HCT116 (cell line): Measurements from ENCODE around the gene VWF. TPM values are rescaled to one million over a fixed set of nuclear protein-coding genes. Genes with fewer than 3 reads are reported as not detected.

ENCODE experiments used
- ATAC-seq: fragments of 200-7000 bp; cut with Tn5 transposase; 2 replicates; pipeline ENCODE4 v1.9.1; 2020; ENCODE audit warnings: mild to moderate bottlenecking, moderate library complexity
- BruUV-seq: library from RNA; stranded (reverse); fragments of 400-500 nt; replicated peaks from 2 replicates; lab custom pipeline; 2021; lab: Mats Ljungman, UMichigan
- CTCF ChIA-PET: fragments of 300-600 bp; sonication (Branson Sonifier 250); formaldehyde crosslinking; loops from one replicate; lab custom pipeline; 2021; ENCODE audit warnings: antibody characterized with exemption; lab: Charles Lee
- POLR2A ChIA-PET: fragments of 300-600, 350-600 bp; sonication (Branson Sonifier 250); formaldehyde crosslinking; loops from one replicate; lab custom pipeline; 2021; ENCODE audit warnings: antibody characterized with exemption; lab: Charles Lee
- RAD21 ChIA-PET, 2 experiments: fragments of 300-600 bp; sonication (Branson Sonifier 250); formaldehyde crosslinking; loops; one replicate each; lab custom pipeline; 2023; ENCODE audit warnings: low total read pairs in 2 of 2; ENCODE audit not compliant: uncharacterized antibody in 2 of 2, unreplicated experiment in 2 of 2, low non-redundant PET in 1 of 2; lab: Charles Lee
- DNase-seq: peaks from one replicate; pipeline ENCODE4 v3.0.0-alpha.2; 2010; ENCODE audit warnings: low read depth, low spot score
- H2AFZ ChIP-seq: fragments of 200-600 bp; shearing (Covaris generic), sonication (generic); 2 replicates; pipeline ENCODE4 v1.6.1; 2017; ENCODE audit warnings: low read depth, mixed run types, mixed read lengths, antibody characterized with exemption, low read length; ENCODE audit not compliant: poor library complexity, severe bottlenecking
- H3K27ac ChIP-seq: 2 replicates; pipeline ENCODE4 v1.5.1; 2012; ENCODE audit warnings: low read depth, low read length
- H3K27me3 ChIP-seq: fragments of 200-600 bp; sonication (generic); 2 replicates; pipeline ENCODE4 v1.6.1; 2016; ENCODE audit warnings: mixed run types, low read length, mixed read lengths; ENCODE audit not compliant: insufficient read depth
- H3K36me3 ChIP-seq, 2 experiments: fragments of 200-500 bp in 1 of 2; fragments of 200-600 bp in 1 of 2; sonication (Bioruptor generic) in 1 of 2; sonication (generic) in 1 of 2; 2 replicates each; pipeline versions ENCODE4 v1.5.1 to v1.6.1; 2014 to 2016; ENCODE audit warnings: low read length in 2 of 2, inconsistent platforms in 1 of 2, mixed read lengths in 1 of 2, mixed run types in 1 of 2; ENCODE audit not compliant: insufficient read depth in 2 of 2, control insufficient read depth in 1 of 2
- H3K4me1 ChIP-seq, 2 experiments: fragments of 200-600 bp in 1 of 2; sonication (generic) in 1 of 2; 2 replicates each; pipeline versions ENCODE4 v1.5.1 to v1.6.1; 2012 to 2017; ENCODE audit warnings: low read length in 2 of 2, inconsistent platforms in 1 of 2, mild to moderate bottlenecking in 1 of 2, mixed read lengths in 1 of 2, mixed run types in 1 of 2, moderate library complexity in 1 of 2; ENCODE audit not compliant: insufficient read depth in 2 of 2, control insufficient read depth in 1 of 2
- H3K4me2 ChIP-seq: fragments of 200-600 bp; sonication (generic); 2 replicates; pipeline ENCODE4 v1.6.1; 2017; ENCODE audit warnings: mixed run types, low read length, mixed read lengths
- H3K4me3 ChIP-seq, 2 experiments: fragments of 200-600 bp in 1 of 2; sonication (generic) in 1 of 2; replicated peaks in 1 of 2; 2 replicates each; pipeline ENCODE4 v1.5.1; 2011 to 2016; ENCODE audit warnings: low read length in 2 of 2, control low read depth in 1 of 2, low read depth in 1 of 2, mild to moderate bottlenecking in 1 of 2, mixed read lengths in 1 of 2, mixed run types in 1 of 2
- H3K79me2 ChIP-seq: fragments of 200-600 bp; sonication (generic); 2 replicates; pipeline ENCODE4 v1.6.1; 2017; ENCODE audit warnings: mild to moderate bottlenecking, mixed run types, low read length, moderate library complexity, mixed read lengths; ENCODE audit not compliant: insufficient read depth
- H3K9ac ChIP-seq: fragments of 200-600 bp; sonication (generic); 2 replicates; pipeline ENCODE4 v1.6.1; 2016; ENCODE audit warnings: low read length, mixed read lengths
- H3K9me2 ChIP-seq: fragments of 200-600 bp; sonication (generic), shearing (Covaris generic); 2 replicates; pipeline ENCODE4 v1.6.1; 2017; ENCODE audit warnings: mixed run types, mild to moderate bottlenecking, moderate library complexity; ENCODE audit not compliant: insufficient read depth
- H3K9me3 ChIP-seq, 2 experiments: fragments of 200-500 bp in 1 of 2; fragments of 200-600 bp in 1 of 2; sonication (Bioruptor generic) in 1 of 2; sonication (generic) in 1 of 2; 2 replicates each; pipeline ENCODE4 v1.6.1; 2014 to 2017; ENCODE audit warnings: low read length in 2 of 2, mixed read lengths in 2 of 2, inconsistent platforms in 1 of 2, low read depth in 1 of 2, mild to moderate bottlenecking in 1 of 2, mixed run types in 1 of 2, moderate library complexity in 1 of 2; ENCODE audit not compliant: control insufficient read depth in 1 of 2, insufficient read depth in 1 of 2
- H4K20me1 ChIP-seq: fragments of 200-600 bp; sonication (generic), shearing (Covaris generic); 2 replicates; pipeline ENCODE4 v1.6.1; 2017; ENCODE audit warnings: mixed run types, mild to moderate bottlenecking, moderate library complexity; ENCODE audit not compliant: insufficient read depth
- CBX3 ChIP-seq: IDR thresholded peaks from 2 replicates; pipeline ENCODE4 v1.6.1; 2012; ENCODE audit warnings: low read depth
- CEBPB ChIP-seq: IDR thresholded peaks from 2 replicates; pipeline ENCODE4 v1.6.1; 2012; ENCODE audit warnings: low read depth
- CTCF ChIP-seq, 3 experiments: fragments of 200-600 bp in 1 of 3; sonication (generic) in 1 of 3; IDR thresholded peaks in 2 of 3; conservative IDR thresholded peaks in 1 of 3; 2 replicates each; pipeline ENCODE4 v1.5.1; 2012 to 2017; ENCODE audit warnings: low read depth in 2 of 3, low read length in 2 of 3, antibody characterized with exemption in 1 of 3, borderline replicate concordance in 1 of 3, control low read depth in 1 of 3, mild to moderate bottlenecking in 1 of 3, mixed read lengths in 1 of 3, mixed run types in 1 of 3, moderate library complexity in 1 of 3; ENCODE audit not compliant: insufficient read depth in 1 of 3
- EZH2 ChIP-seq: fragments of 200-600 bp; sonication (generic); IDR thresholded peaks from 2 replicates; pipeline ENCODE4 v1.6.1; 2017; ENCODE audit warnings: antibody characterized with exemption, mixed run types
- EZH2phosphoT487 ChIP-seq: fragments of 200-600 bp; IDR thresholded peaks from 2 replicates; pipeline ENCODE4 v1.6.1; 2018; ENCODE audit warnings: antibody characterized with exemption, borderline replicate concordance
- POLR2A ChIP-seq: IDR thresholded peaks from 2 replicates; pipeline ENCODE4 v1.7.0; 2011; ENCODE audit warnings: borderline replicate concordance; ENCODE audit not compliant: insufficient read depth, insufficient read length; ENCODE audit errors: extremely low read depth
- REST ChIP-seq: IDR thresholded peaks from 2 replicates; pipeline ENCODE4 v1.6.1; 2012; ENCODE audit warnings: low read depth
- SP1 ChIP-seq: IDR thresholded peaks from 2 replicates; pipeline ENCODE4 v1.6.1; 2012; ENCODE audit warnings: low read depth
- SRF ChIP-seq: IDR thresholded peaks from 2 replicates; pipeline ENCODE4 v1.6.1; 2012; ENCODE audit warnings: low read depth
- TCF7L2 ChIP-seq: IDR thresholded peaks from 2 replicates; pipeline ENCODE4 v1.7.0; 2011; ENCODE audit warnings: borderline replicate concordance, inconsistent platforms; ENCODE audit not compliant: insufficient read depth, insufficient read length; ENCODE audit errors: extremely low read depth
- YY1 ChIP-seq: IDR thresholded peaks from 2 replicates; pipeline ENCODE4 v1.6.1; 2011; ENCODE audit warnings: low read length, low read depth, moderate library complexity, mild to moderate bottlenecking; ENCODE audit not compliant: insufficient replicate concordance; ENCODE audit errors: extremely low read depth
- ZFX ChIP-seq: fragments of 450-650 bp; IDR thresholded peaks from 2 replicates; pipeline ENCODE4 v1.6.1; 2017
- ZNF274 ChIP-seq: fragments of 200-500 bp; sonication (Bioruptor generic); IDR thresholded peaks from 2 replicates; pipeline ENCODE4 v1.6.1; 2014; ENCODE audit warnings: mild to moderate bottlenecking, low read depth, low read length, inconsistent platforms
- intact Hi-C: fragments of 100-400 bp; cut with micrococcal nuclease; formaldehyde crosslinking; loops from 2 replicates; pipeline ENCODE4 v1.10.0; 2022
- total RNA-seq: library from RNA; stranded (reverse); gene quantifications from one replicate; pipeline ENCODE4 v1.2.1, GENCODE V29; 2021; ENCODE audit not compliant: unreplicated experiment

The VWF gene
- total RNA-seq, 1 experiment from 2014 or later = 0.57 TPM

- ChIA-PET POLR2A (no interaction called here), RAD21 (no interaction called here), CTCF (no interaction called here)
- Histone ChIP-seq H3K9ac (no peak overlapping the region), H3K27me3 (no peaks in the 10 kb centered on the region), H3K4me2 (no peak overlapping the region), H4K20me1 (no peaks in the 10 kb centered on the region), H2AFZ (no peak overlapping the region), H3K9me3 (no peaks in the 10 kb centered on the region), H3K4me1 (no peaks in the 10 kb centered on the region), H3K79me2 (no peaks in the 10 kb centered on the region), H3K36me3 (no peaks in the 10 kb centered on the region), H3K9me2 (no peaks in the 10 kb centered on the region), H3K4me3 (no peak overlapping the region), H3K27ac (no peak overlapping the region)
- no TSS peak for BruUV-seq
- intact Hi-C loops = no loop called here
- TF ChIP-seq CEBPB (no peak), EZH2 (no peak), POLR2A (no peak), YY1 (no peak), CTCF (IDR thresholded peaks at IDR 0.05 in 2 of 3, conservative IDR thresholded peaks at IDR 0.05 in 1 of 3; ENCODE audit: borderline replicate concordance in 1 of 3, insufficient read depth in 1 of 3, low read depth in 2 of 3, low read length in 2 of 3) (no peak), ZFX (no peak), SRF (no peak), SP1 (no peak), TCF7L2 (no peak), REST (no peak), EZH2phosphoT487 (no peak), CBX3 (no peak), ZNF274 (no peak)
- DNase-seq (no peak), ATAC-seq (no peak)
These were observed 16.4 kb upstream of the VWF start for GRCh38 chr12:6140651-6141447.
